HFF-Myc (cell line): ENCODE data around the gene IL1RN.

Experiments
- DNase-seq: peaks from one replicate; pipeline ENCODE4 v3.0.0-alpha.2; 2011; ENCODE audit warnings: low read depth; ENCODE audit errors: extremely low read depth
- H3K4me3 ChIP-seq: replicated peaks from 2 replicates; pipeline ENCODE4 v1.5.1; 2011; ENCODE audit warnings: low read depth, mild to moderate bottlenecking, control low read depth, low read length
- CTCF ChIP-seq: IDR thresholded peaks from 2 replicates; pipeline ENCODE4 v1.5.1; 2012; ENCODE audit warnings: mild to moderate bottlenecking, low read depth, low read length, control low read depth; ENCODE audit errors: missing control alignments

IL1RN gene

GRCh38 chr2:113133704-113134598 is 6.6 kb downstream of the IL1RN start:
- no peak for TF ChIP-seq CTCF
- DNase-seq, result no peak

GRCh38 chr2:113134717-113135116 is 7.3 kb downstream of the IL1RN start:
- TF ChIP-seq CTCF, result no peak
- DNase-seq, result no peak
- H3K4me3 ChIP-seq, result no peak overlapping the region

More at GRCh38 chr2:113133704-113134598, 6.6 kb downstream of the IL1RN start:
- H3K4me3 ChIP-seq, result no peak overlapping the region

- H3K4me3 ChIP-seq, result no peak overlapping the region
- DNase-seq, result no peak
- TF ChIP-seq CTCF, result no peak
These were observed 7.9 kb downstream of the IL1RN start for GRCh38 chr2:113135317-113135716.

GRCh38 chr2:113136828-113137775 is 9.7 kb downstream of the IL1RN start:
- no peak overlapping the region for H3K4me3 ChIP-seq
- DNase-seq, result no peak
- TF ChIP-seq CTCF, result peak; percentile 62

GRCh38 chr2:113137827-113138226 is 10.4 kb downstream of the IL1RN start:
- no peak overlapping the region for H3K4me3 ChIP-seq
- no peak for DNase-seq
- TF ChIP-seq CTCF, result no peak

GRCh38 chr2:113138428-113139322 is 11.3 kb downstream of the IL1RN start:
- peak; percentile 66 for TF ChIP-seq CTCF
- peak; percentile 71 for DNase-seq
- H3K4me3 ChIP-seq, result no peak overlapping the region
